Osteoblast (primary cell): ENCODE data around the gene GSK3B. TPM values are rescaled to one million over a fixed set of nuclear protein-coding genes. Genes with fewer than 3 reads are reported as not detected.
A peak's percentile ranks its signal among the peaks of the same experiment; 100 is the strongest.

Source experiments
- DNase-seq: peaks from one replicate; pipeline ENCODE4 v3.0.0; 2011; ENCODE audit warnings: low spot score, mixed read lengths; ENCODE audit not compliant: insufficient read length; ENCODE audit errors: missing footprints
- H2AFZ ChIP-seq: 2 replicates; pipeline ENCODE4 v1.6.0; 2011; ENCODE audit warnings: mild to moderate bottlenecking, low read length
- H3K27ac ChIP-seq: 2 replicates; pipeline ENCODE4 v1.5.1; 2011; ENCODE audit warnings: mild to moderate bottlenecking, low read depth, low read length, moderate library complexity
- H3K27me3 ChIP-seq: 2 replicates; pipeline ENCODE4 v1.6.0; 2012; ENCODE audit warnings: mild to moderate bottlenecking, control low read depth, inconsistent platforms, low read length, moderate library complexity; ENCODE audit not compliant: insufficient read depth
- H3K36me3 ChIP-seq: 2 replicates; pipeline ENCODE4 v1.5.1; 2011; ENCODE audit warnings: mild to moderate bottlenecking, low read length, control low read depth, moderate library complexity; ENCODE audit not compliant: insufficient read depth
- H3K4me1 ChIP-seq: 2 replicates; pipeline ENCODE4 v1.5.1; 2011; ENCODE audit warnings: mild to moderate bottlenecking, low read length, control low read depth, moderate library complexity; ENCODE audit not compliant: insufficient read depth
- H3K4me2 ChIP-seq: 2 replicates; pipeline ENCODE4 v1.6.0; 2011; ENCODE audit warnings: mild to moderate bottlenecking, low read length; ENCODE audit not compliant: insufficient read depth
- H3K4me3 ChIP-seq: fragments of 200-600 bp; sonication (generic); 3 replicates; pipeline ENCODE4 v1.5.1; 2012; ENCODE audit warnings: mild to moderate bottlenecking, low read length, inconsistent platforms; ENCODE audit not compliant: insufficient read depth
- H3K79me2 ChIP-seq: 2 replicates; pipeline ENCODE4 v1.6.0; 2012; ENCODE audit warnings: mild to moderate bottlenecking, low read length, control low read depth, inconsistent platforms; ENCODE audit not compliant: insufficient read depth
- H3K9me3 ChIP-seq: 2 replicates; pipeline ENCODE4 v1.5.1; 2011; ENCODE audit warnings: low read depth, low read length, control low read depth
- H4K20me1 ChIP-seq: 2 replicates; pipeline ENCODE4 v1.6.0; 2012; ENCODE audit warnings: mild to moderate bottlenecking, low read length, control low read depth; ENCODE audit not compliant: insufficient read depth
- CTCF ChIP-seq: IDR thresholded peaks from 2 replicates; pipeline ENCODE4 v1.5.1; 2011; ENCODE audit warnings: mild to moderate bottlenecking, low read depth, low read length, moderate library complexity; ENCODE audit errors: extremely low read depth
- total RNA-seq: library from RNA; depleted of rRNA; stranded (reverse); fragments of >200 nt; gene quantifications from 2 replicates; pipeline ENCODE4 v1.2.3, GENCODE V29; 2012

Gene GSK3B
- total RNA-seq, 1 donor = 87.9 TPM

GRCh38 chr3:120028271-120029047 lies 65.8 kb downstream of the GSK3B start:
- no peak overlapping the region for H3K4me3 ChIP-seq
- no peak for DNase-seq
- no peak overlapping the region for H3K27ac ChIP-seq
- TF ChIP-seq CTCF = no peak
- peaks cover 100% of the 10 kb centered on the region for H3K79me2 ChIP-seq
- H3K4me1 ChIP-seq = no peaks in the 10 kb centered on the region
- H3K4me2 ChIP-seq = no peak overlapping the region
- peaks cover 86% of the 10 kb centered on the region for H4K20me1 ChIP-seq
- H3K27me3 ChIP-seq = no peaks in the 10 kb centered on the region
- H2AFZ ChIP-seq = no peak overlapping the region
- no peaks in the 10 kb centered on the region for H3K9me3 ChIP-seq
- no peaks in the 10 kb centered on the region for H3K36me3 ChIP-seq

GRCh38 chr3:120027226-120027625 lies 67.0 kb downstream of the GSK3B start:
- H3K9me3 ChIP-seq = no peaks in the 10 kb centered on the region
- H3K4me1 ChIP-seq = peaks cover 8% of the 10 kb centered on the region
- no peak for TF ChIP-seq CTCF
- no peak for DNase-seq
- no peak overlapping the region for H2AFZ ChIP-seq
- no peak overlapping the region for H3K4me3 ChIP-seq
- H3K27ac ChIP-seq = no peak overlapping the region
- H4K20me1 ChIP-seq = peaks cover 88% of the 10 kb centered on the region
- H3K36me3 ChIP-seq = no peaks in the 10 kb centered on the region
- no peaks in the 10 kb centered on the region for H3K27me3 ChIP-seq
- no peak overlapping the region for H3K4me2 ChIP-seq
- H3K79me2 ChIP-seq = peaks cover 100% of the 10 kb centered on the region

DNA sequence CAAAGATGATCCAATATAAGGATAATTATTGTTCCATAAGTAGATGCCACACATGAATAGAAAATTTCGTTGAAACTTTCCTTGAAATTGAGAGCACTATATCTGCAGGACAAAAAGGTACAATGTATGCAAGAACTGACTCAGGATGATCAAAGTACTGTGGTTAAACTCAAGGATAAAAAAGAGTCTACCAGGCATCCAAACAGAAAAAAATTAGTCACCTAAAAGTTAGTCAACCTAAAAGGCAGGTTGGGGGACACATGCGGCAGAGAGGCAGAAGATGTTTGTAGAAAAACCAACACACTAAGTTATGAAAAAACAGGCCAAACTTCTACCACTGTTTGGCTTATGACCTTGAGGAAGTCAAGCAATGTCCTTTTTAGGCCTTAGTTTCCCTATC lies 68.7 kb downstream of the GSK3B start:
- Histone ChIP-seq H3K9me3 (no peaks in the 10 kb centered on the region), H3K27ac (no peak overlapping the region), H3K79me2 (peaks cover 98% of the 10 kb centered on the region), H3K36me3 (no peaks in the 10 kb centered on the region), H3K4me3 (no peak overlapping the region), H4K20me1 (peaks cover 81% of the 10 kb centered on the region), H3K27me3 (no peaks in the 10 kb centered on the region), H3K4me1 (peaks cover 8% of the 10 kb centered on the region), H2AFZ (no peak overlapping the region), H3K4me2 (no peak overlapping the region)
- DNase-seq = peak; percentile 59
- TF ChIP-seq CTCF = no peak

DNA sequence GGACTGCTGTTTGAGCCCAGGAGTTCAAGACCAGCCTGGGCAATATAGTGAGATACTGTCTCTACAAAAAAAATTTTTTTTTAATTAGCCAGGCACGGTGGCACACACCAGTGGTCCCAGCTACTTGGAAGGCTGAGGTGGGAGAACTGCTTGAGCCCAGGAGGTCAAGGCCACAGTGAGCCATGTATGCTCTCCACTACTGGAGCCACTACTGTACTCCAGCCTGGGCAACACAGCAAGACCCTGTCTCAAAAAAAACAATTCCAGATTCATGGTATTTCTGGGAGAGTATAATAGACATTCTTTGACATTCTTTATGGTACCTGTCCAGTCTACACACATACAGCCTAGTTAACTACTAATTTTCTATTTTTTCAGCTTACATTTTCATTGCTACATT lies 70.1 kb downstream of the GSK3B start:
- Histone ChIP-seq H3K9me3 (no peaks in the 10 kb centered on the region), H3K79me2 (peaks cover 98% of the 10 kb centered on the region), H3K4me2 (no peak overlapping the region), H3K4me1 (peaks cover 8% of the 10 kb centered on the region), H3K27ac (no peak overlapping the region), H3K36me3 (no peaks in the 10 kb centered on the region), H2AFZ (no peak overlapping the region), H3K4me3 (no peak overlapping the region), H3K27me3 (no peaks in the 10 kb centered on the region), H4K20me1 (peaks cover 80% of the 10 kb centered on the region)
- TF ChIP-seq CTCF = no peak
- DNase-seq = no peak
